Measurements from ENCODE around the gene ARHGEF28. TPM values are rescaled to one million over a fixed set of nuclear protein-coding genes. Genes with fewer than 3 reads are reported as not detected.

ARHGEF28 gene
- total and polyA plus RNA-seq, 9 of the 15 experiments (the other 6 are each of a cell fraction or from before 2014, with no cell fraction given), result 0.27 TPM; not detected in 8

GRCh38 chr5:73774924-73775323 lies 148.9 kb downstream of the ARHGEF28 start:
- Histone ChIP-seq H3K4me1 (replicated peaks in 1 of 2; ENCODE audit: control insufficient read depth in 2 of 2, insufficient read depth in 2 of 2, low read length in 2 of 2) (no peaks in the 10 kb centered on the region), H3K9ac (ENCODE audit: insufficient read depth in 1 of 2, low read depth in 2 of 2, low read length in 2 of 2) (no peak overlapping the region), H3K27me3 (ENCODE audit: control insufficient read depth in 2 of 2, insufficient read depth in 2 of 2, low read length in 2 of 2) (peaks cover 0 to 11% of the 10 kb centered on the region in 2 experiments; a peak in 3 of 5 replicates), H3K36me3 (ENCODE audit: control insufficient read depth, insufficient read depth, low read length) (no peaks in the 10 kb centered on the region), H3K9me3 (replicated peaks; ENCODE audit: control insufficient read depth, insufficient read depth, low read depth, low read length) (no peaks in the 10 kb centered on the region), H3K4me3 (no peak overlapping the region), H4K20me1 (replicated peaks; ENCODE audit: control insufficient read depth, insufficient read depth, low read length) (no peaks in the 10 kb centered on the region), H3K79me2 (ENCODE audit: control insufficient read depth, insufficient read depth, low read length) (no peaks in the 10 kb centered on the region), H2AFZ (ENCODE audit: low read depth, low read length) (no peak overlapping the region), H3K4me2 (ENCODE audit: insufficient read depth, low read length) (no peak overlapping the region), H3K27ac (ENCODE audit: extremely low read depth, low read depth, low read length) (no peak overlapping the region), H3K9me1 (ENCODE audit: control insufficient read depth, insufficient read depth, low read length) (no peaks in the 10 kb centered on the region)
- FAIRE-seq, result no peak
- CTCF ChIA-PET (ENCODE audit: low intra/inter-chr PET ratio), result no interaction called here
- no peak for DNase-seq (ENCODE audit: extremely low read depth in 1 of 4, low spot score in 3 of 4)
- intact Hi-C loops (cut with micrococcal nuclease) (no loop called here), in situ Hi-C loops (cut with MboI) (no loop called here)
- POLR2A ChIA-PET, result interaction anchor here (1.4 kb wide), 1 partner anchor 8 kb away, joined by 4 read pairs; no protein-coding TSS in a partner anchor
- TF ChIP-seq SOX6 (IDR thresholded peaks at IDR 0.05) (no peak), SPI1 (IDR thresholded peaks at IDR 0.05; ENCODE audit: borderline replicate concordance, low read depth, low read length) (no peak), ATF6 (CRISPR knock-in tag; IDR thresholded peaks at IDR 0.05) (no peak), SUPT5H (IDR thresholded peaks at IDR 0.05) (no peak), SMARCB1 (IDR thresholded peaks at IDR 0.05; ENCODE audit: insufficient read length, low read depth) (no peak), YBX1 (IDR thresholded peaks at IDR 0.05) (no peak), HNRNPL (IDR thresholded peaks at IDR 0.05; ENCODE audit: low read depth, low read length) (no peak), FOXK1 (CRISPR knock-in tag; IDR thresholded peaks at IDR 0.05; ENCODE audit: borderline replicate concordance) (no peak), CHD2 (IDR thresholded peaks at IDR 0.05; ENCODE audit: low read depth, low read length) (no peak), THRA (IDR thresholded peaks at IDR 0.05) (no peak), ZNF408 (CRISPR knock-in tag; IDR thresholded peaks at IDR 0.05; ENCODE audit: low read depth) (no peak), ZNF444 (CRISPR knock-in tag; IDR thresholded peaks at IDR 0.05) (no peak), MBD2 (IDR thresholded peaks at IDR 0.05; ENCODE audit: borderline replicate concordance, low read depth) (no peak), DNMT1 (IDR thresholded peaks at IDR 0.05) (no peak), FOXJ2 (tag; IDR thresholded peaks at IDR 0.05) (no peak)
- BruUV-seq (replicated peaks), result no TSS peak
- no peak for ATAC-seq
- 0% methylated on average over 3 of the region's 3 CpGs for WGBS (ENCODE audit: insufficient coverage, low coverage, missing lambda C conversion rate)
